Right lobe of liver (tissue), 4 donors: ENCODE data around the gene NSRP1.

Experiments used
- POLR2A ChIP-seq: fragments of 450-650 bp; IDR thresholded peaks from one replicate; pipeline ENCODE4 v1.6.1; 2017; ENCODE audit warnings: antibody characterized with exemption, mild to moderate bottlenecking
- TF ChIP-seq, protein P1 (sequence below), 4 donors: fragments of 200-600 bp in 3 of 4; fragments of 450-650 bp in 1 of 4; IDR thresholded peaks; one replicate each; pipeline versions ENCODE4 v1.5.1 to v1.8.0; 2016 to 2022; ENCODE audit warnings: antibody characterized with exemption in 4 of 4, mild to moderate bottlenecking in 2 of 4
- donor health status: DM: no; HTN: no; CAD: no.
- donor health status: DM: no; HTN: no; CAD: no.
- donor health status: DM: no; HTN: yes; CAD: no.

GRCh38 chr17:30207655-30208054 is 91.0 kb downstream of the NSRP1 start:
- TF ChIP-seq, protein P1, sequence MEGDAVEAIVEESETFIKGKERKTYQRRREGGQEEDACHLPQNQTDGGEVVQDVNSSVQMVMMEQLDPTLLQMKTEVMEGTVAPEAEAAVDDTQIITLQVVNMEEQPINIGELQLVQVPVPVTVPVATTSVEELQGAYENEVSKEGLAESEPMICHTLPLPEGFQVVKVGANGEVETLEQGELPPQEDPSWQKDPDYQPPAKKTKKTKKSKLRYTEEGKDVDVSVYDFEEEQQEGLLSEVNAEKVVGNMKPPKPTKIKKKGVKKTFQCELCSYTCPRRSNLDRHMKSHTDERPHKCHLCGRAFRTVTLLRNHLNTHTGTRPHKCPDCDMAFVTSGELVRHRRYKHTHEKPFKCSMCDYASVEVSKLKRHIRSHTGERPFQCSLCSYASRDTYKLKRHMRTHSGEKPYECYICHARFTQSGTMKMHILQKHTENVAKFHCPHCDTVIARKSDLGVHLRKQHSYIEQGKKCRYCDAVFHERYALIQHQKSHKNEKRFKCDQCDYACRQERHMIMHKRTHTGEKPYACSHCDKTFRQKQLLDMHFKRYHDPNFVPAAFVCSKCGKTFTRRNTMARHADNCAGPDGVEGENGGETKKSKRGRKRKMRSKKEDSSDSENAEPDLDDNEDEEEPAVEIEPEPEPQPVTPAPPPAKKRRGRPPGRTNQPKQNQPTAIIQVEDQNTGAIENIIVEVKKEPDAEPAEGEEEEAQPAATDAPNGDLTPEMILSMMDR (IDR thresholded peaks at IDR 0.05): no peak
- no peak for TF ChIP-seq POLR2A
